Nephron progenitor cell (in vitro differentiated cells): Measurements from ENCODE around the gene CFTR.

ENCODE experiments used
- DNase-seq: peaks from one replicate; pipeline ENCODE4 v3.0.0; 2021
- H3K27ac Mint-ChIP-seq: 2 replicates; pipeline ENCODE4 v1.8.0; 2021; ENCODE audit warnings: mild to moderate bottlenecking, moderate library complexity, mixed read lengths
- H3K27me3 Mint-ChIP-seq: 2 replicates; pipeline ENCODE4 v1.8.0; 2021; ENCODE audit warnings: mild to moderate bottlenecking, low read depth, mixed read lengths; ENCODE audit not compliant: poor library complexity
- H3K36me3 Mint-ChIP-seq: 2 replicates; pipeline ENCODE4 v1.8.0; 2021; ENCODE audit warnings: low read depth, mixed read lengths
- H3K4me1 Mint-ChIP-seq: 2 replicates; pipeline ENCODE4 v1.8.0; 2021; ENCODE audit warnings: mixed read lengths
- H3K4me3 Mint-ChIP-seq: 2 replicates; pipeline ENCODE4 v1.8.0; 2021; ENCODE audit warnings: mild to moderate bottlenecking, moderate library complexity, mixed read lengths
- H3K9me3 Mint-ChIP-seq: 2 replicates; pipeline ENCODE4 v1.8.0; 2021; ENCODE audit warnings: mild to moderate bottlenecking, moderate library complexity, mixed read lengths
- TF ChIP-seq, protein P1 (sequence below): fragments of 200-600 bp; sonication (generic); IDR thresholded peaks from 2 replicates; pipeline ENCODE4 v1.5.0; 2021; ENCODE audit warnings: antibody characterized with exemption

The CFTR gene

DNA sequence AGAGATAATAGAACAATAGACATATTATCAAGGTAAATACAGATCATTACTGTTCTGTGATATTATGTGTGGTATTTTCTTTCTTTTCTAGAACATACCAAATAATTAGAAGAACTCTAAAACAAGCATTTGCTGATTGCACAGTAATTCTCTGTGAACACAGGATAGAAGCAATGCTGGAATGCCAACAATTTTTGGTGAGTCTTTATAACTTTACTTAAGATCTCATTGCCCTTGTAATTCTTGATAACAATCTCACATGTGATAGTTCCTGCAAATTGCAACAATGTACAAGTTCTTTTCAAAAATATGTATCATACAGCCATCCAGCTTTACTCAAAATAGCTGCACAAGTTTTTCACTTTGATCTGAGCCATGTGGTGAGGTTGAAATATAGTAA, 185.5 kb downstream of the CFTR start:
- no peaks in the 10 kb centered on the region for H3K36me3 Mint-ChIP-seq
- TF ChIP-seq, protein P1, sequence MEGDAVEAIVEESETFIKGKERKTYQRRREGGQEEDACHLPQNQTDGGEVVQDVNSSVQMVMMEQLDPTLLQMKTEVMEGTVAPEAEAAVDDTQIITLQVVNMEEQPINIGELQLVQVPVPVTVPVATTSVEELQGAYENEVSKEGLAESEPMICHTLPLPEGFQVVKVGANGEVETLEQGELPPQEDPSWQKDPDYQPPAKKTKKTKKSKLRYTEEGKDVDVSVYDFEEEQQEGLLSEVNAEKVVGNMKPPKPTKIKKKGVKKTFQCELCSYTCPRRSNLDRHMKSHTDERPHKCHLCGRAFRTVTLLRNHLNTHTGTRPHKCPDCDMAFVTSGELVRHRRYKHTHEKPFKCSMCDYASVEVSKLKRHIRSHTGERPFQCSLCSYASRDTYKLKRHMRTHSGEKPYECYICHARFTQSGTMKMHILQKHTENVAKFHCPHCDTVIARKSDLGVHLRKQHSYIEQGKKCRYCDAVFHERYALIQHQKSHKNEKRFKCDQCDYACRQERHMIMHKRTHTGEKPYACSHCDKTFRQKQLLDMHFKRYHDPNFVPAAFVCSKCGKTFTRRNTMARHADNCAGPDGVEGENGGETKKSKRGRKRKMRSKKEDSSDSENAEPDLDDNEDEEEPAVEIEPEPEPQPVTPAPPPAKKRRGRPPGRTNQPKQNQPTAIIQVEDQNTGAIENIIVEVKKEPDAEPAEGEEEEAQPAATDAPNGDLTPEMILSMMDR, result no peak
- H3K27ac Mint-ChIP-seq, result no peak overlapping the region

DNA sequence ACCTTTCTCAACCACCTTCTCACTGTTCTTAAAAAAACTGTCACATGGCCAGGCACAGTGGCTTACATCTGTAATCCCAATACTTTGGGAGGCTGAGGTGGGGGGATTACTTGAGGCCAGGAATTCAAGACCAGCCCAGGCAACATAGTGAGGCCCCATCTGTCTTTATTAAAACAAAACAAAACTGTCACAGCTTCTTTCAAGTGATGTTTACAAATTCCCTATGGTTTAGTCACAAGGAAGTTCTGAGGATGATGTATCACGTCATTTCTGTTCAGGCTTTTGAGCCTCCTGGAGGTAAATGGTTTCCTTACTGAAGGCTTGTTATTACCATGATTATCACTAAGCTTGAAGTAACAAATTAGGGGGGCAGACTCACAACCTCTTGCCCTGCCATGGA, 186.2 kb downstream of the CFTR start:
- DNase-seq, result no peak
- H3K36me3 Mint-ChIP-seq, result no peaks in the 10 kb centered on the region
- TF ChIP-seq, protein P1, result no peak
- peaks cover 17% of the 10 kb centered on the region for H3K4me1 Mint-ChIP-seq
- peaks cover 3% of the 10 kb centered on the region for H3K27me3 Mint-ChIP-seq
- H3K27ac Mint-ChIP-seq, result no peak overlapping the region
- H3K4me3 Mint-ChIP-seq, result no peak overlapping the region
- H3K9me3 Mint-ChIP-seq, result no peaks in the 10 kb centered on the region

More for the DNA sequence above, 185.5 kb downstream of the CFTR start:
- Mint-ChIP-seq H3K4me1 (peaks cover 14% of the 10 kb centered on the region), H3K4me3 (no peak overlapping the region), H3K27me3 (peaks cover 3% of the 10 kb centered on the region), H3K9me3 (no peaks in the 10 kb centered on the region)
- DNase-seq, result no peak

DNA sequence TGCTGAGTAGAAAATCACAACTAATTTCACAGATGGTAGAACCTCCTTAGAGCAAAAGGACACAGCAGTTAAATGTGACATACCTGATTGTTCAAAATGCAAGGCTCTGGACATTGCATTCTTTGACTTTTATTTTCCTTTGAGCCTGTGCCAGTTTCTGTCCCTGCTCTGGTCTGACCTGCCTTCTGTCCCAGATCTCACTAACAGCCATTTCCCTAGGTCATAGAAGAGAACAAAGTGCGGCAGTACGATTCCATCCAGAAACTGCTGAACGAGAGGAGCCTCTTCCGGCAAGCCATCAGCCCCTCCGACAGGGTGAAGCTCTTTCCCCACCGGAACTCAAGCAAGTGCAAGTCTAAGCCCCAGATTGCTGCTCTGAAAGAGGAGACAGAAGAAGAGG, 186.9 kb downstream of the CFTR start:
- no peak for DNase-seq
- TF ChIP-seq, protein P1, result no peak
- Mint-ChIP-seq H3K36me3 (no peaks in the 10 kb centered on the region), H3K4me1 (peaks cover 17% of the 10 kb centered on the region), H3K27me3 (peaks cover 3% of the 10 kb centered on the region), H3K9me3 (no peaks in the 10 kb centered on the region), H3K27ac (no peak overlapping the region), H3K4me3 (no peak overlapping the region)

DNA sequence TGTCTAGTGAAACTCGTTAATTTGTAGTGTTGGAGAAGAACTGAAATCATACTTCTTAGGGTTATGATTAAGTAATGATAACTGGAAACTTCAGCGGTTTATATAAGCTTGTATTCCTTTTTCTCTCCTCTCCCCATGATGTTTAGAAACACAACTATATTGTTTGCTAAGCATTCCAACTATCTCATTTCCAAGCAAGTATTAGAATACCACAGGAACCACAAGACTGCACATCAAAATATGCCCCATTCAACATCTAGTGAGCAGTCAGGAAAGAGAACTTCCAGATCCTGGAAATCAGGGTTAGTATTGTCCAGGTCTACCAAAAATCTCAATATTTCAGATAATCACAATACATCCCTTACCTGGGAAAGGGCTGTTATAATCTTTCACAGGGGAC, 187.6 kb downstream of the CFTR start:
- no peak overlapping the region for H3K27ac Mint-ChIP-seq
- no peaks in the 10 kb centered on the region for H3K36me3 Mint-ChIP-seq
- TF ChIP-seq, protein P1, result no peak
- peaks cover 3% of the 10 kb centered on the region for H3K27me3 Mint-ChIP-seq
- H3K4me1 Mint-ChIP-seq, result peaks cover 17% of the 10 kb centered on the region
- no peaks in the 10 kb centered on the region for H3K9me3 Mint-ChIP-seq
- DNase-seq, result no peak
- no peak overlapping the region for H3K4me3 Mint-ChIP-seq

DNA sequence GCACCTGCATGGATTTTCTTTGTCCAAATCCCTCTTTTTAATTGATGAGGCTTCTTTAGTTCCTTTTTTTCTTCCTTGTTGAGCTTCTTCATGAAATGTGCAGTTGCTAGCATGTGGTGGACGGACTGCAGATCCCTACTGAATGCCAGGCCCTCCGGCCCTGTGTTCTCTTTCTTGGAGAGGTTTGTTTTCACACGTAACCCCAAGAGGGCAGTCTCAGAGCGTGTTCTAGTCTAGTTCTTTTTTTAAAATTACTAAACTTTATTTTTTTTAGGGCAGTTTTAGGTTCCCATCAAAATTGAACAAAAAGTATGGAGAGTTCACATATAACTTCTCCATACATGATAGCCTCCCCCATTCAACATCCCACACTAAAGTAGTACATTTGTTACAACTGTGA, 190.0 kb downstream of the CFTR start:
- H3K27me3 Mint-ChIP-seq, result peaks cover 3% of the 10 kb centered on the region

DNA sequence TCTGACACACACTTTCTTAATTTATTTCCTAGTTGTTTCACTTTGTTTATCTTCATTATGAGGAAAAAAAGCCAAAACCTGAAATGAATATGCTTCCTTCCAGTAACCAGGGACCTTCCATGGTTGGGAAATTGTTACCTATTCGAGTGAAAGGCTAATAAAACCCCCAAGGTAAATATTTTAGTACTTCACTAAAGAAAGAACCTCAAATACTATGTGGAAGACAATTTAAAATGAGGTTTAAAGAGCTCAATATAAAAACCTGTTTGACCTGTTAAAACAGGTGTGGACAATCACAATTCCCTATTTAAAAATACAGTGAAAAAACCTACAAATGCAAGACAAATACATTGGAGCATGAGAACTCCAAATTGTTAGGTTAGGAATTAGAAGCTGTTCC, 192.6 kb downstream of the CFTR start:
- Mint-ChIP-seq H3K4me3 (no peak overlapping the region), H3K36me3 (no peaks in the 10 kb centered on the region), H3K4me1 (peaks cover 32% of the 10 kb centered on the region), H3K27me3 (no peaks in the 10 kb centered on the region), H3K27ac (no peak overlapping the region), H3K9me3 (no peaks in the 10 kb centered on the region)
- DNase-seq, result no peak
- TF ChIP-seq, protein P1, result no peak

More for the DNA sequence above, 190.0 kb downstream of the CFTR start:
- peak overlapping the region; percentile 37 for H3K27ac Mint-ChIP-seq
- peaks cover 29% of the 10 kb centered on the region for H3K4me1 Mint-ChIP-seq
- DNase-seq, result no peak
- no peaks in the 10 kb centered on the region for H3K36me3 Mint-ChIP-seq
- no peak overlapping the region for H3K4me3 Mint-ChIP-seq
- no peaks in the 10 kb centered on the region for H3K9me3 Mint-ChIP-seq
- TF ChIP-seq, protein P1, result peak; percentile 15
